22Rv1 (cell line): ENCODE results near the gene POLA1.

Experiments
- CTCF ChIP-seq: fragments of 450-650 bp; IDR thresholded peaks from 2 replicates; pipeline ENCODE4 v1.5.1; 2017; ENCODE audit warnings: mild to moderate bottlenecking
- ZFX ChIP-seq: fragments of 450-650 bp; IDR thresholded peaks from 2 replicates; pipeline ENCODE4 v1.6.1; 2017; ENCODE audit warnings: antibody characterized with exemption, borderline replicate concordance

GRCh38 chrX:25012433-25012735, 318.7 kb downstream of the POLA1 start:
- TF ChIP-seq CTCF, result no peak
- TF ChIP-seq ZFX, result no peak
